Naive thymus-derived CD4-positive, alpha-beta T cell (primary cell): ENCODE results near the gene SEMA3D. TPM values are rescaled to one million over a fixed set of nuclear protein-coding genes. Genes with fewer than 3 reads are reported as not detected.

ENCODE experiments used
- ATAC-seq: fragments of 150-1000 bp; cut with Tn5 transposase; 2 replicates; pipeline ENCODE4 v1.10.0; 2021; ENCODE audit warnings: mild to moderate bottlenecking, moderate library complexity
- CTCF ChIA-PET: fragments of 350-600 bp; sonication (Branson Sonifier 250); formaldehyde crosslinking; loops from one replicate; lab custom pipeline; 2021; ENCODE audit warnings: antibody characterized with exemption; lab: Charles Lee
- POLR2A ChIA-PET: fragments of 350-600 bp; sonication (Branson Sonifier 250); formaldehyde crosslinking; loops from one replicate; lab custom pipeline; 2021; ENCODE audit warnings: antibody characterized with exemption, inconsistent platforms; lab: Charles Lee
- DNase-seq, 9 donors: peaks; one replicate each; pipeline versions ENCODE4 v3.0.0 to v3.0.0-alpha.2; 2020 to 2022; ENCODE audit warnings: mixed read lengths in 1 of 9
- H3K27ac ChIP-seq: one replicate; pipeline ENCODE4 v1.7.0; 2013; ENCODE audit warnings: mild to moderate bottlenecking, low read depth, low read length, moderate library complexity
- H3K27me3 ChIP-seq, 2 donors: one replicate each; pipeline ENCODE4 v1.7.0; 2013; ENCODE audit warnings: low read length in 2 of 2, mild to moderate bottlenecking in 2 of 2, moderate library complexity in 2 of 2; ENCODE audit not compliant: control insufficient read depth in 2 of 2, insufficient read depth in 2 of 2
- H3K36me3 ChIP-seq, 3 experiments: 1 replicate in 2 of 3; 2 replicates in 1 of 3; pipeline ENCODE4 v1.7.0; 2013; ENCODE audit warnings: low read length in 3 of 3, mild to moderate bottlenecking in 3 of 3, moderate library complexity in 1 of 3; ENCODE audit not compliant: insufficient read depth in 3 of 3, control insufficient read depth in 2 of 3
- H3K4me1 ChIP-seq, 2 donors: one replicate each; pipeline ENCODE4 v1.7.0; 2013; ENCODE audit warnings: low read length in 2 of 2, mild to moderate bottlenecking in 2 of 2, moderate library complexity in 1 of 2; ENCODE audit not compliant: control insufficient read depth in 2 of 2, insufficient read depth in 2 of 2
- H3K4me3 ChIP-seq: 2 replicates; pipeline ENCODE4 v1.7.0; 2013; ENCODE audit warnings: mild to moderate bottlenecking, low read length
- H3K9me3 ChIP-seq, 3 experiments: 1 replicate in 2 of 3; 2 replicates in 1 of 3; pipeline ENCODE4 v1.7.0; 2013; ENCODE audit warnings: low read length in 3 of 3; ENCODE audit not compliant: control insufficient read depth in 2 of 3
- H3K27ac Mint-ChIP-seq, 9 donors: one replicate each; pipeline ENCODE4 v1.8.0; 2020 to 2022; ENCODE audit warnings: mixed read lengths in 9 of 9, mild to moderate bottlenecking in 8 of 9, moderate library complexity in 5 of 9, inconsistent platforms in 2 of 9
- H3K27me3 Mint-ChIP-seq, 5 donors: one replicate each; pipeline ENCODE4 v1.8.0; 2021 to 2022; ENCODE audit warnings: mixed read lengths in 5 of 5, mild to moderate bottlenecking in 1 of 5
- H3K36me3 Mint-ChIP-seq, 5 donors: one replicate each; pipeline ENCODE4 v1.8.0; 2020 to 2022; ENCODE audit warnings: mixed read lengths in 5 of 5, mild to moderate bottlenecking in 3 of 5, inconsistent platforms in 1 of 5
- H3K4me1 Mint-ChIP-seq, 7 donors: one replicate each; pipeline ENCODE4 v1.8.0; 2020 to 2022; ENCODE audit warnings: mixed read lengths in 7 of 7, mild to moderate bottlenecking in 3 of 7, inconsistent platforms in 1 of 7
- H3K4me3 Mint-ChIP-seq, 10 donors: one replicate each; pipeline ENCODE4 v1.8.0; 2020 to 2022; ENCODE audit warnings: mild to moderate bottlenecking in 10 of 10, mixed read lengths in 10 of 10, moderate library complexity in 6 of 10, inconsistent platforms in 2 of 10
- H3K9me3 Mint-ChIP-seq, 11 donors: one replicate each; pipeline ENCODE4 v1.8.0; 2020 to 2022; ENCODE audit warnings: mixed read lengths in 11 of 11, mild to moderate bottlenecking in 4 of 11, inconsistent platforms in 1 of 11, moderate library complexity in 1 of 11
- intact Hi-C, 2 donors: fragments of 100-400 bp; cut with micrococcal nuclease; formaldehyde crosslinking; loops; one replicate each; pipeline ENCODE4 v1.15.1; 2023
- polyA plus RNA-seq, 2 donors: library from polyadenylated mRNA; unstranded; fragments of 300-500 nt; fragmentation: Illumina TruSeq; gene quantifications; one replicate each; pipeline ENCODE4 v1.2.3, GENCODE V29; 2021
- total RNA-seq, 6 experiments: library from RNA in 5 of 6; stranded (reverse) in 5 of 6; gene quantifications; 1 replicate in 5 of 6; 2 replicates in 1 of 6; pipeline ENCODE4 v1.2.3 and lab custom pipeline; 2021 to 2026

SEMA3D gene
- total and polyA plus RNA-seq, 7 experiments from 2014 or later: not detected

DNA sequence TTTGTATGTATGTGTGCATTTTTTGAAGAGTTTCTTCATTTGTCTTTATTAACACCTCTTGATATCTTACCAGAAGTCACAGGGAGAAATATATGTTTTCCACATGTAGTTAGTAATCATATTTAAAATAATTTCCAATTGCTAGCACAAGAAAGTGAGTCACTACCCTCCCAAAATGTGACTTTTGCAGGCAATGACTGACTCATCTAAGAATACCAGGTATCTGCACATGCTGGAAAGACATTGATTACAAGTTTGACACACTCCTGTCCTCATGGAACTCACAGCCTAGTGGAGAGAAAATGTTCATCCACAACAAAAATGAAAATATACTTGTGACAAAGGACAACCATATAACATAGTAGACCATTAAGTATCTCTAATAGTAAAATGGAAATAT, 82.9 kb downstream of the SEMA3D start:
- Histone ChIP-seq H3K9me3 (no peaks in the 10 kb centered on the region), H3K4me3 (no peak overlapping the region), H3K36me3 (no peaks in the 10 kb centered on the region), H3K27ac (no peak overlapping the region), H3K27me3 (no peaks in the 10 kb centered on the region), H3K4me1 (no peaks in the 10 kb centered on the region)
- ATAC-seq (no peak), DNase-seq (no peak)
- POLR2A ChIA-PET: no interaction called here
- peaks cover 0 to 3% (median 0%) of the 10 kb centered on the region in 11 donors for H3K9me3 Mint-ChIP-seq
- H3K4me1 Mint-ChIP-seq: no peaks in the 10 kb centered on the region
- CTCF ChIA-PET: no interaction called here
- no peaks in the 10 kb centered on the region for H3K36me3 Mint-ChIP-seq
- no peak overlapping the region for H3K27ac Mint-ChIP-seq
- no peak overlapping the region for H3K4me3 Mint-ChIP-seq
- intact Hi-C loops: no loop called here
- peaks cover 0 to 4% (median 0%) of the 10 kb centered on the region in 5 donors for H3K27me3 Mint-ChIP-seq

DNA sequence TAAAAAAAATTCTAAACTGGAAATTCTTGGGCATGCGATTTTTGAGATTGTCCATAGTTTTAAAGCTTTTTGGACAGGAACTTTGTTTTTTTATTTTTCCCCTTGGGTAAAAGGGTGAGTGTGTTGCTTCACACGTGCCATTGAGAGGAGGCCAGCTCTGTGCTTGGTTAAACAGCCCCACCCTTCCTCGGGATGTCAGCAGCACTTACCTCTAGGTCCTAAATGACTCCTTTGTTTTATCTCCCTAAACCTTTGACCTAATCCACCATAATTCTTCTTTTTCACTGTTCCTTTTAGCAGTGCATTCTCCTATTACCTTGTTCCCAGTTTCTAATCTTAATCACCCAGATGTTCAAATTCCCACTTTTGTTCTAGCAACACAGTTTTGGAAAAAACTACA, 83.5 kb downstream of the SEMA3D start:
- ChIA-PET POLR2A (no interaction called here), CTCF (no interaction called here)
- Mint-ChIP-seq H3K27ac (no peak overlapping the region), H3K4me1 (no peaks in the 10 kb centered on the region), H3K9me3 (peaks cover 0 to 3% (median 0%) of the 10 kb centered on the region in 11 donors), H3K4me3 (no peak overlapping the region), H3K36me3 (no peaks in the 10 kb centered on the region), H3K27me3 (peaks cover 0 to 4% (median 0%) of the 10 kb centered on the region in 5 donors)
- no peaks in the 10 kb centered on the region for H3K9me3 ChIP-seq
- DNase-seq (no peak), ATAC-seq (no peak)
- H3K4me1 ChIP-seq: no peaks in the 10 kb centered on the region
- no peaks in the 10 kb centered on the region for H3K36me3 ChIP-seq
- no peak overlapping the region for H3K27ac ChIP-seq
- H3K4me3 ChIP-seq: no peak overlapping the region
- no peaks in the 10 kb centered on the region for H3K27me3 ChIP-seq
- intact Hi-C loops: no loop called here

DNA sequence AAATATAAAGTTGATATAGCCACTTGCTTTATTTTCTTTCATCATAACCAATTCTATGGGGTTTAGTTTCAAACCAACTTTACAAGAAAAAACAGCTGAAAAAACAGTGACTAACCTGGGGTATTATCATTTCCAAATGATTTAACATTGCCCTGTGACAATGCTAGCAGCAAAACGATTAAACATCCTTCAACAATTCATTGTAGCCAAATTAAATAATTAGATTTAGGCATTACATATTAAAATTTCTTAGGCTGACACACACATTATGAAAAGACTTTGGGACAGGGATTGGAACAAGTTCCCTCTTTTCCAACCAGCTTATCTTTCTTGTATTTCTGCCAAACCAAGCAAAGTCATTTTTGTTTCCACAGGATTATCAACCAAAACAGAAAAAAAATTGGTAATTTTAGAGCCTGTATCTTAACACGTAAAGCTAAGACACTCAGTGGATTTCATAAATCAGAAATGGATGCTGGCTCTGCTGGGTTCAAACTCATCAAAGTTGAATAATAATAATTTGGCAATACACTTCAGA, 84.0 kb downstream of the SEMA3D start:
- H3K27ac Mint-ChIP-seq: no peak overlapping the region
- POLR2A ChIA-PET: no interaction called here

DNA sequence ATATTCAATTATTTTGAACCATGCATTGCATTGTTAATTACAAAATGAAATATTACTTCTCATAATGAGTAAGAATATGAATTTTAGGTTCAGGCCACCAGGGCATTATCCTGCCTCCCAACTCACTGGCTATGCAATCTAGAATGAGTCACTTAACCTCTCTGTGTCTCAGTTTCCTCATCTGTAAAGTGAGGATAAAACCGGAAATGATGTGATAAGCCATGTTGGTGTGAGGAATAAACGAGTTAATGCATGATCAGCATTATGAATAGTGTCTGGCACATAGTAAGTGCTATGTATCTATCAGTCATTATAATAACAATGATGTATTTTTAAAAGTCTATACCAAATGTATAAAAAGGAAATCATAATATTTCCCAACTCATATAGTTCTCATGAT, 85.5 kb downstream of the SEMA3D start:
- H3K4me3 ChIP-seq: no peak overlapping the region
- POLR2A ChIA-PET: no interaction called here
- no peaks in the 10 kb centered on the region for H3K36me3 ChIP-seq
- CTCF ChIA-PET: no interaction called here
- Mint-ChIP-seq H3K27me3 (peaks cover 0 to 4% (median 0%) of the 10 kb centered on the region in 5 donors), H3K27ac (no peak overlapping the region), H3K4me3 (no peak overlapping the region), H3K4me1 (no peaks in the 10 kb centered on the region), H3K36me3 (no peaks in the 10 kb centered on the region), H3K9me3 (no peaks in the 10 kb centered on the region)
- ATAC-seq (no peak), DNase-seq (no peak)
- intact Hi-C loops: no loop called here
- H3K27ac ChIP-seq: no peak overlapping the region
- H3K9me3 ChIP-seq: no peaks in the 10 kb centered on the region
- no peaks in the 10 kb centered on the region for H3K27me3 ChIP-seq
- H3K4me1 ChIP-seq: no peaks in the 10 kb centered on the region

More for the DNA sequence above, 84.0 kb downstream of the SEMA3D start:
- no peak overlapping the region for H3K27ac ChIP-seq
- H3K9me3 ChIP-seq: no peaks in the 10 kb centered on the region
- intact Hi-C loops: no loop called here
- no peak for ATAC-seq
- peaks cover 0 to 3% (median 0%) of the 10 kb centered on the region in 11 donors for H3K9me3 Mint-ChIP-seq
- no peaks in the 10 kb centered on the region for H3K36me3 Mint-ChIP-seq
- CTCF ChIA-PET: no interaction called here
- no peak overlapping the region for H3K4me3 ChIP-seq
- H3K4me1 ChIP-seq: no peaks in the 10 kb centered on the region
- H3K36me3 ChIP-seq: no peaks in the 10 kb centered on the region
- H3K27me3 ChIP-seq: no peaks in the 10 kb centered on the region
- no peak for DNase-seq
- no peak overlapping the region for H3K4me3 Mint-ChIP-seq
- H3K4me1 Mint-ChIP-seq: no peaks in the 10 kb centered on the region
- H3K27me3 Mint-ChIP-seq: peaks cover 0 to 4% (median 0%) of the 10 kb centered on the region in 5 donors

DNA sequence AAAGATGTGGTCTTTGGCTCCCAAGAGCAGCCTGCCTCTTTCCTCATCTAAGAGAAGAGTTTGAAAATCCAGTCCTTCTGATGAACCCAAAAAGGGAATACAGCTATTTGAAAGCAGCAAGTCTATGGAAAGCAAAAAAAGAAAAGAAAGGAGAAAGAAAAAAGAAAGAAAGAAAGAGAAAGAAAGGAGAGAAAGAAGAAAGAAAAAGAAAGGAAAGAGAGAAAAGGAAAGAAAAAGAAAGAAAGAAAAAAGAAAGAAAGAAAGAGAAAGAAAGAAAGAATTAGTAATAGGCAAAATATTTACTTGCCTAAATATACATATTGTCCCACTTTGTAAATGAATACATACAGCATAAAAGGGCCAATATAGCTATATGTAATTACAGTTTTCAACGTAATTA, 89.0 kb downstream of the SEMA3D start:
- Histone ChIP-seq H3K9me3 (no peaks in the 10 kb centered on the region), H3K27me3 (no peaks in the 10 kb centered on the region), H3K27ac (no peak overlapping the region), H3K36me3 (no peaks in the 10 kb centered on the region), H3K4me3 (no peak overlapping the region), H3K4me1 (no peaks in the 10 kb centered on the region)
- Mint-ChIP-seq H3K4me3 (no peak overlapping the region), H3K27ac (no peak overlapping the region), H3K27me3 (no peaks in the 10 kb centered on the region), H3K4me1 (no peaks in the 10 kb centered on the region), H3K36me3 (no peaks in the 10 kb centered on the region), H3K9me3 (peaks cover 0 to 5% (median 0%) of the 10 kb centered on the region in 11 donors)
- ChIA-PET POLR2A (no interaction called here), CTCF (interaction anchor here (0.6 kb wide), 1 partner anchor 667 kb away, joined by 3 read pairs; no protein-coding TSS in a partner anchor)
- no peak for ATAC-seq
- no peak for DNase-seq
- intact Hi-C loops: no loop called here

DNA sequence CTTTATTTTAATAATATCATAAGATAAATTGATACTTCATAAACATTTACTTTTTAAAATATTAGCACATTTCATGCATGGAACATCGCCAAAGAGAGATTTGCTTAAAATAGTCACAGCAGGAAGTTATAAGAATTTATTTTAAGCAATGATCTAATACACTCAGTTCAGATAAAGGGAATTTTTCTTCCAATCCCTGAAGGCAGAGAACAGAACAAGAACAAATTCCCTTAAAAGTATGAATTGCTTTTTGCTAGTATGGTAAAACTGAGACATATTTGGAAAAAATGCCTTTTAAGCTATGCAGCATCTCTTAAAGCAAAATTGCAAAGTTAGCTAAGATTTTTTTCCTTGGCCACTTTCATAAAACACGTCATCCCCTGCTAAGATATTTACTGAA, 91.0 kb downstream of the SEMA3D start:
- Mint-ChIP-seq H3K27me3 (peaks cover 0 to 2% (median 0%) of the 10 kb centered on the region in 5 donors), H3K36me3 (no peaks in the 10 kb centered on the region), H3K4me1 (no peaks in the 10 kb centered on the region), H3K4me3 (no peak overlapping the region), H3K9me3 (peaks cover 0 to 5% (median 0%) of the 10 kb centered on the region in 11 donors), H3K27ac (no peak overlapping the region)
- Histone ChIP-seq H3K9me3 (no peaks in the 10 kb centered on the region), H3K36me3 (no peaks in the 10 kb centered on the region), H3K27ac (no peak overlapping the region), H3K4me3 (no peak overlapping the region), H3K27me3 (no peaks in the 10 kb centered on the region), H3K4me1 (no peaks in the 10 kb centered on the region)
- ChIA-PET POLR2A (no interaction called here), CTCF (no interaction called here)
- intact Hi-C loops: no loop called here
- ATAC-seq (no peak), DNase-seq (no peak)

DNA sequence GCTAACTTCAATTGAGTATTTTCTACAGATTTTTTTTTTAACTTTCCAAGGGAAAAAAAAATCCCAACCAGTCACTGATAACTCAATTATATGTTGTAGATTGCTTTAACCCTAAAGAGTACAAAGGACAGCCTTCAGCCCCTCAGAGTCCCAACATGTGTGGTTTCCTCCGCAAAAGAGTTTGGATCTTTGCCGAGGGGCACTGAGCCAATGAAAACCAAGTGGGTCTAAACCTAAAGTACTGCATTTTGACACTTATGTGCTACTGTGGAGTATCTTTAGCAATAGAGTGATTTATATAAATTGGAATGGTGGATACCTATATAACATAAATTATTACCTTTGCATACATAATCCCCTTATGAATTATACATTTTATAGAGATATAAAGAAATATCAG, 91.5 kb downstream of the SEMA3D start:
- POLR2A ChIA-PET: no interaction called here
- H3K9me3 Mint-ChIP-seq: peaks cover 0 to 5% (median 0%) of the 10 kb centered on the region in 11 donors
- H3K4me1 Mint-ChIP-seq: no peaks in the 10 kb centered on the region
- H3K36me3 Mint-ChIP-seq: no peaks in the 10 kb centered on the region
- Histone ChIP-seq H3K4me1 (no peaks in the 10 kb centered on the region), H3K27me3 (no peaks in the 10 kb centered on the region), H3K36me3 (no peaks in the 10 kb centered on the region), H3K27ac (no peak overlapping the region), H3K4me3 (no peak overlapping the region), H3K9me3 (no peaks in the 10 kb centered on the region)
- no peak overlapping the region for H3K27ac Mint-ChIP-seq
- intact Hi-C loops: no loop called here
- no peak overlapping the region for H3K4me3 Mint-ChIP-seq
- DNase-seq (no peak), ATAC-seq (no peak)
- H3K27me3 Mint-ChIP-seq: peaks cover 0 to 3% (median 0%) of the 10 kb centered on the region in 5 donors
- CTCF ChIA-PET: no interaction called here
